HEK293 (cell line): Measurements from ENCODE around the gene TRIM7.
A peak's percentile ranks its signal among the peaks of the same experiment; 100 is the strongest.

ENCODE experiments used
- CTCF ChIA-PET: fragments of 350-600 bp; formaldehyde crosslinking; extraction: SDS; loops from one replicate; lab custom pipeline; 2021; ENCODE audit warnings: antibody characterized with exemption; lab: Yijun Ruan, JAX
- POLR2A ChIA-PET: fragments of 300-600 bp; formaldehyde crosslinking; extraction: SDS; loops from one replicate; lab custom pipeline; 2020; ENCODE audit warnings: antibody characterized with exemption, inconsistent platforms; lab: Yijun Ruan, JAX
- H3K27ac ChIP-seq: fragments of 200-500 bp; sonication (Bioruptor generic); 2 replicates; pipeline ENCODE4 v1.5.1; 2014; ENCODE audit warnings: low read depth, low read length, control low read depth, inconsistent platforms; ENCODE audit errors: extremely low read depth
- H3K36me3 ChIP-seq, 2 experiments: fragments of 200-500 bp in 1 of 2; sonication (Bioruptor generic) in 1 of 2; 1 replicate in 1 of 2; 2 replicates in 1 of 2; pipeline ENCODE4 v1.5.1; 2014 to 2017; ENCODE audit warnings: inconsistent platforms in 2 of 2, low read length in 2 of 2; ENCODE audit not compliant: control insufficient read depth in 2 of 2, insufficient read depth in 1 of 2
- H3K4me1 ChIP-seq: fragments of 200-500 bp; sonication (Bioruptor generic); 2 replicates; pipeline ENCODE4 v1.5.1; 2014; ENCODE audit warnings: mild to moderate bottlenecking, low read length, inconsistent platforms; ENCODE audit not compliant: control insufficient read depth, insufficient read depth
- H3K4me3 ChIP-seq: 2 replicates; pipeline ENCODE4 v1.5.1; 2011; ENCODE audit warnings: low read depth, mild to moderate bottlenecking, control low read depth, low read length, moderate library complexity
- H3K9me3 ChIP-seq: fragments of 200-500 bp; sonication (Bioruptor generic); 2 replicates; pipeline ENCODE4 v1.5.1; 2014; ENCODE audit warnings: low read depth, low read length, inconsistent platforms; ENCODE audit not compliant: control insufficient read depth, insufficient read depth
- MZF1 ChIP-seq: fragments of 450-650 bp; formaldehyde crosslinking; IDR thresholded peaks from 2 replicates; pipeline ENCODE4 v1.5.1; 2017; ENCODE audit warnings: missing biosample characterization, missing genetic modification characterization, borderline replicate concordance
- PRDM1 ChIP-seq: fragments of 450-650 bp; formaldehyde crosslinking; IDR thresholded peaks from 2 replicates; pipeline ENCODE4; 2016; ENCODE audit warnings: missing biosample characterization, missing genetic modification characterization
- SP3 ChIP-seq: fragments of 450-650 bp; formaldehyde crosslinking; IDR thresholded peaks from 2 replicates; pipeline ENCODE4 v1.5.1; 2016; ENCODE audit warnings: missing biosample characterization, missing genetic modification characterization
- ZBTB17 ChIP-seq: fragments of 450-650 bp; formaldehyde crosslinking; IDR thresholded peaks from 2 replicates; pipeline ENCODE4 v1.5.1; 2016; ENCODE audit warnings: missing biosample characterization, missing genetic modification characterization
- ZEB2 ChIP-seq: fragments of 450-650 bp; formaldehyde crosslinking; IDR thresholded peaks from 2 replicates; pipeline ENCODE4 v1.5.1; 2016; ENCODE audit warnings: missing biosample characterization, missing genetic modification characterization
- ZNF157 ChIP-seq: fragments of 450-650 bp; formaldehyde crosslinking; IDR thresholded peaks from 2 replicates; pipeline ENCODE4 v1.5.1; 2016; ENCODE audit warnings: missing biosample characterization, missing genetic modification characterization
- ZNF174 ChIP-seq: fragments of 450-650 bp; formaldehyde crosslinking; IDR thresholded peaks from 2 replicates; pipeline ENCODE4 v1.5.0; 2017; ENCODE audit warnings: missing biosample characterization, mild to moderate bottlenecking, missing genetic modification characterization
- ZNF184 ChIP-seq: fragments of 450-650 bp; IDR thresholded peaks from 2 replicates; pipeline ENCODE4 v1.5.1; 2018; ENCODE audit warnings: missing biosample characterization, mild to moderate bottlenecking, missing genetic modification characterization
- ZNF214 ChIP-seq: fragments of 450-650 bp; formaldehyde crosslinking; IDR thresholded peaks from 2 replicates; pipeline ENCODE4 v1.5.1; 2017; ENCODE audit warnings: missing biosample characterization, mild to moderate bottlenecking, missing genetic modification characterization, borderline replicate concordance
- ZNF404 ChIP-seq: fragments of 450-650 bp; formaldehyde crosslinking; IDR thresholded peaks from 2 replicates; pipeline ENCODE4 v1.5.1; 2017; ENCODE audit warnings: missing biosample characterization, missing genetic modification characterization
- ZNF621 ChIP-seq: fragments of 450-650 bp; formaldehyde crosslinking; IDR thresholded peaks from 2 replicates; pipeline ENCODE4 v1.5.1; 2017; ENCODE audit warnings: missing biosample characterization, missing genetic modification characterization
- ZNF660 ChIP-seq: fragments of 450-650 bp; IDR thresholded peaks from 2 replicates; pipeline ENCODE4 v1.5.1; 2018; ENCODE audit warnings: missing biosample characterization, mild to moderate bottlenecking, missing genetic modification characterization
- ZNF776 ChIP-seq: fragments of 450-650 bp; formaldehyde crosslinking; IDR thresholded peaks from 2 replicates; pipeline ENCODE4 v1.5.0; 2017; ENCODE audit warnings: missing biosample characterization, missing genetic modification characterization, borderline replicate concordance
- ZSCAN23 ChIP-seq: fragments of 450-650 bp; formaldehyde crosslinking; IDR thresholded peaks from 2 replicates; pipeline ENCODE4 v1.5.1; 2016; ENCODE audit warnings: missing biosample characterization, missing genetic modification characterization
- ZSCAN30 ChIP-seq: fragments of 450-650 bp; IDR thresholded peaks from 2 replicates; pipeline ENCODE4 v1.5.1; 2018; ENCODE audit warnings: missing biosample characterization, mild to moderate bottlenecking, missing genetic modification characterization, moderate library complexity
- TF ChIP-seq, protein P1 (sequence below): fragments of 450-650 bp; formaldehyde crosslinking; IDR thresholded peaks from 2 replicates; pipeline ENCODE4 v1.5.1; 2016; ENCODE audit warnings: missing biosample characterization, missing genetic modification characterization
- TF ChIP-seq, protein P2 (sequence below): fragments of 450-650 bp; formaldehyde crosslinking; IDR thresholded peaks from 2 replicates; pipeline ENCODE4 v1.5.1; 2016; ENCODE audit warnings: missing biosample characterization, missing genetic modification characterization
- TF ChIP-seq, protein P3 (sequence below): fragments of 450-650 bp; formaldehyde crosslinking; IDR thresholded peaks from 2 replicates; pipeline ENCODE4 v1.5.1; 2016; ENCODE audit warnings: missing biosample characterization, missing genetic modification characterization
- TF ChIP-seq, protein P4 (sequence below): fragments of 450-650 bp; formaldehyde crosslinking; IDR thresholded peaks from 2 replicates; pipeline ENCODE4 v1.5.1; 2016; ENCODE audit warnings: missing biosample characterization, missing genetic modification characterization
- TF ChIP-seq, protein P5 (sequence below): fragments of 450-650 bp; formaldehyde crosslinking; IDR thresholded peaks from 2 replicates; pipeline ENCODE4 v1.5.1; 2016; ENCODE audit warnings: missing biosample characterization, missing genetic modification characterization, low read depth
- TF ChIP-seq, protein P6 (sequence below): fragments of 450-650 bp; formaldehyde crosslinking; optimal IDR thresholded peaks from 2 replicates; pipeline ENCODE3; 2016; ENCODE audit warnings: missing biosample characterization, mild to moderate bottlenecking, missing genetic modification characterization
- TF ChIP-seq, protein P7 (sequence below): fragments of 450-650 bp; formaldehyde crosslinking; IDR thresholded peaks from 2 replicates; pipeline ENCODE4 v1.5.1; 2017; ENCODE audit warnings: missing biosample characterization, missing genetic modification characterization

The TRIM7 gene

DNA sequence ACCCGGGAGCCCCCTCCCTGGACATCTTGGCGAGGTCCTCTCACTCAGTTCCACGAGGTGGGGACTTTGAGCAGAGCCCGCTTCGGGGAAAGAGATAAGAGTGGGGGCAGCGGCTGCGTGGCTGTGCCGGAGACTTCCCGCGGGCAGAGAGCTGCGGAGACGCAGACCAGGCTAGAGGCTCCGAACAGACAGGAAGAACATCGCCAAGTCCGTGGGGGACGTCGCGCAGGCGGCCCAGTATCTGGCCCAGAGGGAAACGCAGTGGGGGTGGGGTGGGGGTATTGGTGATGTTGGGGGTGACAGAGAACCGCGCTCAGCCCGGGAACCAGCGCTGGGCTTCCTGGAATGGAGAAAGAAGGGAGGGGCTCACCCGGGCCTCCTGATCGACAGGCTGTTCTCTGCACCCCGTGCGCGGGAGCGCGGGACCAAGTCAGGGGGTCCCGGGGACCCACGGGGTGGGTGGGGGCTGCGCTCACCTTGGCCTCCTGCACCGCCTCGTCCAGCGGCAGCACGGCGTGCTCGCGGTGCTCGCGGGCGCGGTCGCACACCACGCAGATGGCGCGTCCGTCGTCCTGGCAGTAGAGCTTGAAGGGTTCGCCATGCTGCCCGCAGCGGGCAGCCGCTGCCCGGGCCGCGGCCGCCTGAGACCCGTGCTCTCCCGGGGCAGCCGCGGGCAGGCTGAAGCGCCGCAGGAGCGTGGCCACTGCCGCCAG lies 727 bp downstream of the TRIM7 start:
- no peaks in the 10 kb centered on the region for H3K9me3 ChIP-seq
- ChIA-PET POLR2A (interaction anchor here (1.0 to 5.5 kb wide), 3 partner anchors 12 to 31 kb away, joined by 3 to 86 read pairs (median 6); partner anchors contain the start of gene TRIM41), CTCF (interaction anchor here (3.6 kb wide), 1 partner anchor 13 kb away, joined by 12 read pairs; no protein-coding TSS in a partner anchor)
- H3K4me1 ChIP-seq, result no peaks in the 10 kb centered on the region
- peak overlapping the region; percentile 46 for H3K4me3 ChIP-seq
- H3K27ac ChIP-seq, result peak overlapping the region; percentile 24; the same call in 1 of the 2 replicates
- no peaks in the 10 kb centered on the region for H3K36me3 ChIP-seq
- TF ChIP-seq ZBTB17 (tag by site-specific recombination) (peak; percentile 81), ZNF214 (tag by site-specific recombination) (no peak), ZNF157 (tag by site-specific recombination) (no peak), SP3 (tag by site-specific recombination) (0 out of 2 replicates have a peak, but pooled peaks have one; percentile 15), ZEB2 (tag by site-specific recombination) (peak; percentile 63), MZF1 (tag by site-specific recombination) (no peak), ZNF184 (tag by site-specific recombination) (no peak), ZNF404 (tag by site-specific recombination) (no peak), ZNF174 (no peak), ZNF660 (tag by site-specific recombination) (peak; percentile 3; the same call in 1 of the 2 replicates), ZSCAN30 (no peak), ZNF776 (tag by site-specific recombination) (no peak), ZNF621 (tag by site-specific recombination) (no peak), ZSCAN23 (0 out of 2 replicates have a peak, but pooled peaks have one; percentile 29), PRDM1 (tag by site-specific recombination) (no peak)
- TF ChIP-seq, protein P1, sequence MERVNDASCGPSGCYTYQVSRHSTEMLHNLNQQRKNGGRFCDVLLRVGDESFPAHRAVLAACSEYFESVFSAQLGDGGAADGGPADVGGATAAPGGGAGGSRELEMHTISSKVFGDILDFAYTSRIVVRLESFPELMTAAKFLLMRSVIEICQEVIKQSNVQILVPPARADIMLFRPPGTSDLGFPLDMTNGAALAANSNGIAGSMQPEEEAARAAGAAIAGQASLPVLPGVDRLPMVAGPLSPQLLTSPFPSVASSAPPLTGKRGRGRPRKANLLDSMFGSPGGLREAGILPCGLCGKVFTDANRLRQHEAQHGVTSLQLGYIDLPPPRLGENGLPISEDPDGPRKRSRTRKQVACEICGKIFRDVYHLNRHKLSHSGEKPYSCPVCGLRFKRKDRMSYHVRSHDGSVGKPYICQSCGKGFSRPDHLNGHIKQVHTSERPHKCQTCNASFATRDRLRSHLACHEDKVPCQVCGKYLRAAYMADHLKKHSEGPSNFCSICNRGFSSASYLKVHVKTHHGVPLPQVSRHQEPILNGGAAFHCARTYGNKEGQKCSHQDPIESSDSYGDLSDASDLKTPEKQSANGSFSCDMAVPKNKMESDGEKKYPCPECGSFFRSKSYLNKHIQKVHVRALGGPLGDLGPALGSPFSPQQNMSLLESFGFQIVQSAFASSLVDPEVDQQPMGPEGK, result peak; percentile 66; the same call in 1 of the 2 replicates
- TF ChIP-seq, protein P2, sequence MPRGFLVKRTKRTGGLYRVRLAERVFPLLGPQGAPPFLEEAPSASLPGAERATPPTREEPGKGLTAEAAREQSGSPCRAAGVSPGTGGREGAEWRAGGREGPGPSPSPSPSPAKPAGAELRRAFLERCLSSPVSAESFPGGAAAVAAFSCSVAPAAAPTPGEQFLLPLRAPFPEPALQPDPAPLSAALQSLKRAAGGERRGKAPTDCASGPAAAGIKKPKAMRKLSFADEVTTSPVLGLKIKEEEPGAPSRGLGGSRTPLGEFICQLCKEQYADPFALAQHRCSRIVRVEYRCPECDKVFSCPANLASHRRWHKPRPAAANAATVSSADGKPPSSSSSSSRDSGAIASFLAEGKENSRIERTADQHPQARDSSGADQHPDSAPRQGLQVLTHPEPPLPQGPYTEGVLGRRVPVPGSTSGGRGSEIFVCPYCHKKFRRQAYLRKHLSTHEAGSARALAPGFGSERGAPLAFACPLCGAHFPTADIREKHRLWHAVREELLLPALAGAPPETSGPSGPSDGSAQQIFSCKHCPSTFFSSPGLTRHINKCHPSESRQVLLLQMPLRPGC (tag by site-specific recombination), result no peak
- TF ChIP-seq, protein P3, sequence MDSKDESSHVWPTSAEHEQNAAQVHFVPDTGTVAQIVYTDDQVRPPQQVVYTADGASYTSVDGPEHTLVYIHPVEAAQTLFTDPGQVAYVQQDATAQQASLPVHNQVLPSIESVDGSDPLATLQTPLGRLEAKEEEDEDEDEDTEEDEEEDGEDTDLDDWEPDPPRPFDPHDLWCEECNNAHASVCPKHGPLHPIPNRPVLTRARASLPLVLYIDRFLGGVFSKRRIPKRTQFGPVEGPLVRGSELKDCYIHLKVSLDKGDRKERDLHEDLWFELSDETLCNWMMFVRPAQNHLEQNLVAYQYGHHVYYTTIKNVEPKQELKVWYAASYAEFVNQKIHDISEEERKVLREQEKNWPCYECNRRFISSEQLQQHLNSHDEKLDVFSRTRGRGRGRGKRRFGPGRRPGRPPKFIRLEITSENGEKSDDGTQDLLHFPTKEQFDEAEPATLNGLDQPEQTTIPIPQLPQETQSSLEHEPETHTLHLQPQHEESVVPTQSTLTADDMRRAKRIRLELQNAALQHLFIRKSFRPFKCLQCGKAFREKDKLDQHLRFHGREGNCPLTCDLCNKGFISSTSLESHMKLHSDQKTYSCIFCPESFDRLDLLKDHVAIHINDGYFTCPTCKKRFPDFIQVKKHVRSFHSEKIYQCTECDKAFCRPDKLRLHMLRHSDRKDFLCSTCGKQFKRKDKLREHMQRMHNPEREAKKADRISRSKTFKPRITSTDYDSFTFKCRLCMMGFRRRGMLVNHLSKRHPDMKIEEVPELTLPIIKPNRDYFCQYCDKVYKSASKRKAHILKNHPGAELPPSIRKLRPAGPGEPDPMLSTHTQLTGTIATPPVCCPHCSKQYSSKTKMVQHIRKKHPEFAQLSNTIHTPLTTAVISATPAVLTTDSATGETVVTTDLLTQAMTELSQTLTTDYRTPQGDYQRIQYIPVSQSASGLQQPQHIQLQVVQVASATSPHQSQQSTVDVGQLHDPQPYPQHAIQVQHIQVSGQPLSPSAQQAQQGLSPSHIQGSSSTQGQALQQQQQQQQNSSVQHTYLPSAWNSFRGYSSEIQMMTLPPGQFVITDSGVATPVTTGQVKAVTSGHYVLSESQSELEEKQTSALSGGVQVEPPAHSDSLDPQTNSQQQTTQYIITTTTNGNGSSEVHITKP (tag by site-specific recombination), result peak; percentile 42; the same call in 1 of the 2 replicates
- TF ChIP-seq, protein P4, sequence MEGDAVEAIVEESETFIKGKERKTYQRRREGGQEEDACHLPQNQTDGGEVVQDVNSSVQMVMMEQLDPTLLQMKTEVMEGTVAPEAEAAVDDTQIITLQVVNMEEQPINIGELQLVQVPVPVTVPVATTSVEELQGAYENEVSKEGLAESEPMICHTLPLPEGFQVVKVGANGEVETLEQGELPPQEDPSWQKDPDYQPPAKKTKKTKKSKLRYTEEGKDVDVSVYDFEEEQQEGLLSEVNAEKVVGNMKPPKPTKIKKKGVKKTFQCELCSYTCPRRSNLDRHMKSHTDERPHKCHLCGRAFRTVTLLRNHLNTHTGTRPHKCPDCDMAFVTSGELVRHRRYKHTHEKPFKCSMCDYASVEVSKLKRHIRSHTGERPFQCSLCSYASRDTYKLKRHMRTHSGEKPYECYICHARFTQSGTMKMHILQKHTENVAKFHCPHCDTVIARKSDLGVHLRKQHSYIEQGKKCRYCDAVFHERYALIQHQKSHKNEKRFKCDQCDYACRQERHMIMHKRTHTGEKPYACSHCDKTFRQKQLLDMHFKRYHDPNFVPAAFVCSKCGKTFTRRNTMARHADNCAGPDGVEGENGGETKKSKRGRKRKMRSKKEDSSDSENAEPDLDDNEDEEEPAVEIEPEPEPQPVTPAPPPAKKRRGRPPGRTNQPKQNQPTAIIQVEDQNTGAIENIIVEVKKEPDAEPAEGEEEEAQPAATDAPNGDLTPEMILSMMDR (tag by site-specific recombination), result peak; percentile 55
- TF ChIP-seq, protein P5, sequence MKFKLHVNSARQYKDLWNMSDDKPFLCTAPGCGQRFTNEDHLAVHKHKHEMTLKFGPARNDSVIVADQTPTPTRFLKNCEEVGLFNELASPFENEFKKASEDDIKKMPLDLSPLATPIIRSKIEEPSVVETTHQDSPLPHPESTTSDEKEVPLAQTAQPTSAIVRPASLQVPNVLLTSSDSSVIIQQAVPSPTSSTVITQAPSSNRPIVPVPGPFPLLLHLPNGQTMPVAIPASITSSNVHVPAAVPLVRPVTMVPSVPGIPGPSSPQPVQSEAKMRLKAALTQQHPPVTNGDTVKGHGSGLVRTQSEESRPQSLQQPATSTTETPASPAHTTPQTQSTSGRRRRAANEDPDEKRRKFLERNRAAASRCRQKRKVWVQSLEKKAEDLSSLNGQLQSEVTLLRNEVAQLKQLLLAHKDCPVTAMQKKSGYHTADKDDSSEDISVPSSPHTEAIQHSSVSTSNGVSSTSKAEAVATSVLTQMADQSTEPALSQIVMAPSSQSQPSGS (tag by site-specific recombination), result no peak
- TF ChIP-seq, protein P6, sequence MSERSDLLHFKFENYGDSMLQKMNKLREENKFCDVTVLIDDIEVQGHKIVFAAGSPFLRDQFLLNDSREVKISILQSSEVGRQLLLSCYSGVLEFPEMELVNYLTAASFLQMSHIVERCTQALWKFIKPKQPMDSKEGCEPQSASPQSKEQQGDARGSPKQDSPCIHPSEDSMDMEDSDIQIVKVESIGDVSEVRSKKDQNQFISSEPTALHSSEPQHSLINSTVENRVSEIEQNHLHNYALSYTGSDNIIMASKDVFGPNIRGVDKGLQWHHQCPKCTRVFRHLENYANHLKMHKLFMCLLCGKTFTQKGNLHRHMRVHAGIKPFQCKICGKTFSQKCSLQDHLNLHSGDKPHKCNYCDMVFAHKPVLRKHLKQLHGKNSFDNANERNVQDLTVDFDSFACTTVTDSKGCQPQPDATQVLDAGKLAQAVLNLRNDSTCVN, result peak; percentile 78
- TF ChIP-seq, protein P7, sequence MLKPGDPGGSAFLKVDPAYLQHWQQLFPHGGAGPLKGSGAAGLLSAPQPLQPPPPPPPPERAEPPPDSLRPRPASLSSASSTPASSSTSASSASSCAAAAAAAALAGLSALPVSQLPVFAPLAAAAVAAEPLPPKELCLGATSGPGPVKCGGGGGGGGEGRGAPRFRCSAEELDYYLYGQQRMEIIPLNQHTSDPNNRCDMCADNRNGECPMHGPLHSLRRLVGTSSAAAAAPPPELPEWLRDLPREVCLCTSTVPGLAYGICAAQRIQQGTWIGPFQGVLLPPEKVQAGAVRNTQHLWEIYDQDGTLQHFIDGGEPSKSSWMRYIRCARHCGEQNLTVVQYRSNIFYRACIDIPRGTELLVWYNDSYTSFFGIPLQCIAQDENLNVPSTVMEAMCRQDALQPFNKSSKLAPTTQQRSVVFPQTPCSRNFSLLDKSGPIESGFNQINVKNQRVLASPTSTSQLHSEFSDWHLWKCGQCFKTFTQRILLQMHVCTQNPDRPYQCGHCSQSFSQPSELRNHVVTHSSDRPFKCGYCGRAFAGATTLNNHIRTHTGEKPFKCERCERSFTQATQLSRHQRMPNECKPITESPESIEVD (tag by site-specific recombination), result no peak
